Loucy (cell line): Measurements from ENCODE around the gene VWF.

Source experiments
- H2AFZ ChIP-seq: fragments of 200-600 bp; sonication (generic); 2 replicates; pipeline ENCODE4 v1.6.0; 2016; ENCODE audit warnings: antibody characterized with exemption, mild to moderate bottlenecking, low read length, moderate library complexity
- H3F3A ChIP-seq: fragments of 200-600 bp; 2 replicates; pipeline ENCODE4 v1.6.0; 2016; ENCODE audit warnings: antibody characterized with exemption, low read depth, mild to moderate bottlenecking
- H3K27me3 ChIP-seq: fragments of 200-600 bp; sonication (generic); 2 replicates; pipeline ENCODE4 v1.6.1; 2014; ENCODE audit warnings: low read length, mild to moderate bottlenecking; ENCODE audit not compliant: insufficient read depth, poor library complexity, severe bottlenecking
- H3K36me3 ChIP-seq: fragments of 200-600 bp; sonication (generic); 2 replicates; pipeline ENCODE4 v1.6.1; 2016; ENCODE audit warnings: low read length; ENCODE audit not compliant: insufficient read depth
- H3K4me1 ChIP-seq: fragments of 200-600 bp; sonication (generic); 2 replicates; pipeline ENCODE4 v1.5.1; 2014; ENCODE audit warnings: low read length, mild to moderate bottlenecking; ENCODE audit not compliant: insufficient read depth, poor library complexity, severe bottlenecking
- H3K4me2 ChIP-seq: fragments of 200-600 bp; sonication (generic); 2 replicates; pipeline ENCODE4 v1.6.0; 2014; ENCODE audit warnings: antibody characterized with exemption, low read length, low read depth, mild to moderate bottlenecking; ENCODE audit not compliant: poor library complexity, severe bottlenecking
- H3K4me3 ChIP-seq: fragments of 200-600 bp; sonication (generic); 2 replicates; pipeline ENCODE4 v1.5.1; 2014; ENCODE audit warnings: low read length, mild to moderate bottlenecking, mixed read lengths; ENCODE audit not compliant: poor library complexity, severe bottlenecking
- H3K79me2 ChIP-seq: fragments of 200-600 bp; sonication (generic); 2 replicates; pipeline ENCODE4 v1.6.1; 2014; ENCODE audit warnings: low read length; ENCODE audit not compliant: insufficient read depth
- H3K9ac ChIP-seq: fragments of 200-600 bp; sonication (generic); 2 replicates; pipeline ENCODE4 v1.6.0; 2014; ENCODE audit warnings: mild to moderate bottlenecking, low read depth, low read length, moderate library complexity; ENCODE audit not compliant: poor library complexity, severe bottlenecking
- H3K9me2 ChIP-seq: fragments of 200-600 bp; sonication (generic); replicated peaks from 2 replicates; pipeline ENCODE4 v1.6.1; 2016; ENCODE audit warnings: low read depth, low read length, mixed read lengths
- H3K9me3 ChIP-seq: fragments of 200-600 bp; sonication (generic); 2 replicates; pipeline ENCODE4 v1.6.1; 2014; ENCODE audit warnings: mild to moderate bottlenecking, antibody characterized with exemption, low read length, low read depth; ENCODE audit not compliant: insufficient read depth
- H4K20me1 ChIP-seq: fragments of 200-600 bp; sonication (generic); 2 replicates; pipeline ENCODE4 v1.6.0; 2014; ENCODE audit warnings: antibody characterized with exemption, low read length, mild to moderate bottlenecking; ENCODE audit not compliant: insufficient read depth, poor library complexity, severe bottlenecking
- CTCF ChIP-seq: fragments of 200-600 bp; sonication (generic); conservative IDR thresholded peaks from 2 replicates; pipeline ENCODE4 v1.5.1; 2014; ENCODE audit warnings: mild to moderate bottlenecking, antibody characterized with exemption, low read length
- EZH2phosphoT487 ChIP-seq: fragments of 200-600 bp; IDR thresholded peaks from 2 replicates; pipeline ENCODE4 v1.6.1; 2018; ENCODE audit warnings: antibody characterized with exemption, mild to moderate bottlenecking, moderate library complexity, borderline replicate concordance

VWF gene

GRCh38 chr12:6052206-6052939 lies 72.1 kb downstream of the VWF start:
- no peaks in the 10 kb centered on the region for H3K9me2 ChIP-seq
- TF ChIP-seq CTCF (no peak), EZH2phosphoT487 (no peak)
- H3K4me1 ChIP-seq = no peaks in the 10 kb centered on the region
- H3K4me3 ChIP-seq = no peak overlapping the region
- H3K4me2 ChIP-seq = no peak overlapping the region
- no peaks in the 10 kb centered on the region for H4K20me1 ChIP-seq
- no peaks in the 10 kb centered on the region for H3K27me3 ChIP-seq
- H3K36me3 ChIP-seq = no peaks in the 10 kb centered on the region
- no peak overlapping the region for H2AFZ ChIP-seq
- no peaks in the 10 kb centered on the region for H3K9me3 ChIP-seq
- H3F3A ChIP-seq = no peaks in the 10 kb centered on the region
- no peaks in the 10 kb centered on the region for H3K79me2 ChIP-seq
- no peak overlapping the region for H3K9ac ChIP-seq

- Histone ChIP-seq H3K27me3 (no peaks in the 10 kb centered on the region), H3K4me3 (no peak overlapping the region), H2AFZ (no peak overlapping the region), H3K79me2 (no peaks in the 10 kb centered on the region), H3K36me3 (no peaks in the 10 kb centered on the region), H3K4me1 (no peaks in the 10 kb centered on the region), H3K9ac (no peak overlapping the region), H3K9me2 (no peaks in the 10 kb centered on the region), H4K20me1 (no peaks in the 10 kb centered on the region), H3K9me3 (no peaks in the 10 kb centered on the region), H3F3A (no peaks in the 10 kb centered on the region), H3K4me2 (no peak overlapping the region)
- TF ChIP-seq CTCF (no peak), EZH2phosphoT487 (no peak)
Measured at GRCh38 chr12:6049992-6050391, 74.5 kb downstream of the VWF start.

- no peaks in the 10 kb centered on the region for H3K36me3 ChIP-seq
- H3K4me2 ChIP-seq = no peak overlapping the region
- H3K9me3 ChIP-seq = no peaks in the 10 kb centered on the region
- no peaks in the 10 kb centered on the region for H3K27me3 ChIP-seq
- no peak overlapping the region for H3K9ac ChIP-seq
- no peak overlapping the region for H3K4me3 ChIP-seq
- H4K20me1 ChIP-seq = no peaks in the 10 kb centered on the region
- no peak for TF ChIP-seq CTCF
- TF ChIP-seq EZH2phosphoT487 = no peak
- no peaks in the 10 kb centered on the region for H3K79me2 ChIP-seq
- no peaks in the 10 kb centered on the region for H3F3A ChIP-seq
- H3K4me1 ChIP-seq = no peaks in the 10 kb centered on the region
- H3K9me2 ChIP-seq = no peaks in the 10 kb centered on the region
- H2AFZ ChIP-seq = no peak overlapping the region
Measured at GRCh38 chr12:6049587-6049986, 74.9 kb downstream of the VWF start.
